ENCODE data around the gene HAPLN1. TPM values are rescaled to one million over a fixed set of nuclear protein-coding genes. Genes with fewer than 3 reads are reported as not detected.

Gene HAPLN1
- total and polyA plus RNA-seq, 2 of the 8 experiments (the other 6 are each of a cell fraction or from before 2014, with no cell fraction given) = 0.56 to 2.1 TPM

DNA sequence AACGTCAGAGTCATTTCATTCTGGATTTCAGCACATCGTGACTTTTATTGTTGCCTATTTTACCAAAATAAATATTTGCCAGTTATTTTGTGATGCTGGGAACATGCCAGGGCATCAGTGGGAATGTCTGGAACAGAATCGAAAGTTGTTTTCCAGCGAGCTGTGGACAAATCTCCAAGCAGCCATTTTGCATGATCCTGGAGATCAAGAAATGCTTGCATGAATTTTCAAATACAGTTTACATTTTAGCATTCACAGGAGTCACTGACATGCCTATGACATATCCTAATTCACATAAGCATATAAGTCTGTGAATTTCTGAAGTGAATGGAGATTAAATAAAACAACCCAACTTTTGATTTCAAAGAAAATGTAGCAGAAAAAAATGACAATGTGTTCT, 129.7 kb downstream of the HAPLN1 start (continued):
- TF ChIP-seq, protein P1, sequence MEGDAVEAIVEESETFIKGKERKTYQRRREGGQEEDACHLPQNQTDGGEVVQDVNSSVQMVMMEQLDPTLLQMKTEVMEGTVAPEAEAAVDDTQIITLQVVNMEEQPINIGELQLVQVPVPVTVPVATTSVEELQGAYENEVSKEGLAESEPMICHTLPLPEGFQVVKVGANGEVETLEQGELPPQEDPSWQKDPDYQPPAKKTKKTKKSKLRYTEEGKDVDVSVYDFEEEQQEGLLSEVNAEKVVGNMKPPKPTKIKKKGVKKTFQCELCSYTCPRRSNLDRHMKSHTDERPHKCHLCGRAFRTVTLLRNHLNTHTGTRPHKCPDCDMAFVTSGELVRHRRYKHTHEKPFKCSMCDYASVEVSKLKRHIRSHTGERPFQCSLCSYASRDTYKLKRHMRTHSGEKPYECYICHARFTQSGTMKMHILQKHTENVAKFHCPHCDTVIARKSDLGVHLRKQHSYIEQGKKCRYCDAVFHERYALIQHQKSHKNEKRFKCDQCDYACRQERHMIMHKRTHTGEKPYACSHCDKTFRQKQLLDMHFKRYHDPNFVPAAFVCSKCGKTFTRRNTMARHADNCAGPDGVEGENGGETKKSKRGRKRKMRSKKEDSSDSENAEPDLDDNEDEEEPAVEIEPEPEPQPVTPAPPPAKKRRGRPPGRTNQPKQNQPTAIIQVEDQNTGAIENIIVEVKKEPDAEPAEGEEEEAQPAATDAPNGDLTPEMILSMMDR (IDR thresholded peaks at IDR 0.05; ENCODE audit: control extremely low read depth in 1 of 3, insufficient read depth in 1 of 3, low read depth in 1 of 3, low read length in 3 of 3) = no peak
- TF ChIP-seq SIN3A (conservative IDR thresholded peaks at IDR 0.05 in 1 of 2, IDR thresholded peaks at IDR 0.05 in 1 of 2; ENCODE audit: low read depth in 1 of 2, low read length in 2 of 2) = no peak
- TF ChIP-seq, protein P2, sequence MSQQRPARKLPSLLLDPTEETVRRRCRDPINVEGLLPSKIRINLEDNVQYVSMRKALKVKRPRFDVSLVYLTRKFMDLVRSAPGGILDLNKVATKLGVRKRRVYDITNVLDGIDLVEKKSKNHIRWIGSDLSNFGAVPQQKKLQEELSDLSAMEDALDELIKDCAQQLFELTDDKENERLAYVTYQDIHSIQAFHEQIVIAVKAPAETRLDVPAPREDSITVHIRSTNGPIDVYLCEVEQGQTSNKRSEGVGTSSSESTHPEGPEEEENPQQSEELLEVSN (IDR thresholded peaks at IDR 0.05) = no peak
